Uterus (tissue), 2 donors: ENCODE results near the gene NOS1AP.

Source experiments
- CTCF ChIP-seq, 4 experiments: fragments of 200-600 bp in 2 of 4; fragments of 450-650 bp in 2 of 4; sonication (generic) in 2 of 4; IDR thresholded peaks; one replicate each; pipeline ENCODE4 v1.5.1; 2016 to 2019; ENCODE audit warnings: antibody characterized with exemption in 4 of 4, mild to moderate bottlenecking in 2 of 4, moderate library complexity in 1 of 4
- POLR2A ChIP-seq, 2 donors: fragments of 450-650 bp; IDR thresholded peaks; one replicate each; pipeline ENCODE4 v1.6.1; 2016; ENCODE audit warnings: antibody characterized with exemption in 2 of 2, mild to moderate bottlenecking in 1 of 2, moderate library complexity in 1 of 2

- TF ChIP-seq CTCF (IDR thresholded peaks at IDR 0.05) (no peak), POLR2A (IDR thresholded peaks at IDR 0.05) (no peak)
These were observed 80.6 kb downstream of the NOS1AP start for GRCh38 chr1:162150112-162150511.
